ENCODE measurements around the gene GRAMD1A.

- TF ChIP-seq CTCF (IDR thresholded peaks at IDR 0.05) (no peak), POLR2AphosphoS5 (IDR thresholded peaks at IDR 0.05) (no peak), EP300 (IDR thresholded peaks at IDR 0.05) (no peak)
These were observed 21.5 kb downstream of the GRAMD1A start for GRCh38 chr19:35021596-35021995.
